Heart left ventricle (tissue), 16 donors: ENCODE data around the gene PINK1. TPM values are rescaled to one million over a fixed set of nuclear protein-coding genes. Genes with fewer than 3 reads are reported as not detected.
A peak's percentile ranks its signal among the peaks of the same experiment; 100 is the strongest.

Experiments
- ATAC-seq, 4 donors: fragments of 200-7000 bp; cut with Tn5 transposase; one replicate each; pipeline ENCODE4 v1.9.1; 2020 to 2022; ENCODE audit warnings: moderate library complexity in 4 of 4, mild to moderate bottlenecking in 3 of 4, moderate number of reproducible peaks in 1 of 4
- DNase-seq, 5 donors: peaks; one replicate each; pipeline ENCODE4 v3.0.0-alpha.2; 2020
- H3K27ac ChIP-seq, 12 donors: fragments of 200-600 bp; sonication (generic) in 4 of 12; one replicate each; pipeline versions ENCODE4 v1.5.0 to v1.8.0; 2016 to 2022; ENCODE audit warnings: mild to moderate bottlenecking in 2 of 12
- H3K27me3 ChIP-seq, 9 donors: fragments of 200-600 bp; sonication (generic) in 2 of 9; one replicate each; pipeline versions ENCODE4 v1.5.1 to v1.8.0; 2016 to 2022; ENCODE audit warnings: mild to moderate bottlenecking in 3 of 9
- H3K36me3 ChIP-seq, 9 donors: fragments of 200-600 bp; sonication (generic) in 2 of 9; one replicate each; pipeline versions ENCODE4 v1.5.0 to v1.8.0; 2018 to 2022; ENCODE audit warnings: mild to moderate bottlenecking in 2 of 9
- H3K4me1 ChIP-seq, 12 donors: fragments of 200-600 bp; sonication (generic) in 4 of 12; one replicate each; pipeline versions ENCODE4 v1.5.0 to v1.8.0; 2016 to 2022; ENCODE audit warnings: mild to moderate bottlenecking in 3 of 12
- H3K4me3 ChIP-seq, 12 donors: fragments of 200-600 bp; sonication (generic) in 4 of 12; one replicate each; pipeline versions ENCODE4 v1.5.0 to v1.8.0; 2017 to 2022; ENCODE audit warnings: mild to moderate bottlenecking in 9 of 12, moderate library complexity in 4 of 12
- H3K9me3 ChIP-seq, 12 donors: fragments of 200-600 bp; sonication (generic) in 4 of 12; one replicate each; pipeline versions ENCODE4 v1.5.0 to v1.8.0; 2016 to 2022; ENCODE audit warnings: mild to moderate bottlenecking in 1 of 12
- CTCF ChIP-seq, 12 donors: fragments of 200-600 bp; sonication (generic) in 4 of 12; IDR thresholded peaks; one replicate each; pipeline versions ENCODE4 v1.5.0 to v1.8.0; 2018 to 2022; ENCODE audit warnings: antibody characterized with exemption in 12 of 12, mild to moderate bottlenecking in 5 of 12
- POLR2A ChIP-seq, 2 donors: fragments of 450-650 bp; IDR thresholded peaks; one replicate each; pipeline ENCODE4 v1.6.1; 2017; ENCODE audit warnings: antibody characterized with exemption in 2 of 2, mild to moderate bottlenecking in 2 of 2, moderate library complexity in 2 of 2
- WGBS, 4 donors: extraction: QIAGEN DNeasy Blood & Tissue Kit in 2 of 4; methylation state at CpG; one replicate each; pipeline versions ENCODE4 v1.1.5 to v1.1.7; 2013 to 2018; 5-methylcytosine and 5-hydroxymethylcytosine counted together
- intact Hi-C, 10 donors: fragments of 100-400 bp; cut with DNase I; formaldehyde crosslinking; loops; one replicate each; pipeline versions ENCODE4 v1.11.1 to v1.14.2; 2022
- polyA plus RNA-seq, 2 donors: library from polyadenylated mRNA; stranded (reverse); fragments of 200-250 nt; gene quantifications; one replicate each; pipeline ENCODE4 v1.2.3, GENCODE V29; 2013
- total RNA-seq, 9 donors: library from RNA; depleted of rRNA in 2 of 9; stranded (reverse); fragments of >200 nt in 2 of 9; fragmentation: NEBNext Ultra II Directional in 3 of 9; extraction: Animal tissue kit (Norgen Biotek cat#: 25700) in 3 of 9; gene quantifications; one replicate each; pipeline versions ENCODE4 v1.1.0 to v1.2.4, GENCODE V29; 2016 to 2023
- donor health status: ischemic (EF 13 %, LVEDD 7.1; RV severe dilation, severe dysfunction).
- donor health status: healthy with polysubstance abuse.
- donor health status: DM: no; HTN: yes; CAD: no.
- donor health status: DM: no; HTN: no; CAD: no.
- donor health status: ischemic (EF 25% LVEDD 6.9; RV normal size, moderate dysfunction).
- donor health status: ischemic (EF 25% LVEDD 5.7; RV mildly dilated, moderate dysfunction).
- donor health status: healthy.
- donor health status: DM: yes; HTN: yes; CAD: no.
- donor health status: ischemic (EF 35%, LVEDD 5.7; RV mildly dilated, moderate dysfunction).
- donor health status: nonischemic (EF 11% LVEDD 7.7; RV severe dilation, severe dysfunction).
- donor health status: DM: yes; HTN: yes; CAD: no.
- donor health status: PGD.
- donor health status: ischemic (EF 29% LVEDD 5.4; RV normal size, mild dysfunction).
- donor health status: nonischemic (EF 23%, LVEDD 6.1; RV moderate dilation, normal function).

Gene PINK1
- total and polyA plus RNA-seq, 11 donors, result 147 to 418 (median 258) TPM

- 67 to 81% (median 75%) methylated on average over 10 of the region's 10 CpGs for WGBS, 4 donors
- Histone ChIP-seq H3K36me3 (peaks cover 0 to 14% (median 0%) of the 10 kb centered on the region in 9 donors), H3K9me3 (no peaks in the 10 kb centered on the region), H3K27ac (peak overlapping the region; percentile 78 to 95 (median 88)), H3K4me3 (peak overlapping the region in 10 of 12 donors; percentile 44 to 67 (median 54)), H3K27me3 (no peaks in the 10 kb centered on the region), H3K4me1 (peaks cover 0 to 34% (median 14%) of the 10 kb centered on the region in 12 donors)
- intact Hi-C loops, result loop anchor here in 1 of 10 donors (5.0 kb wide), 1 partner anchor 49 kb away; the partner anchor contains the start of gene SH2D5
- ATAC-seq (no peak), DNase-seq (peak in 1 of 5 donors; percentile 57)
- TF ChIP-seq CTCF (IDR thresholded peaks at IDR 0.05), result no peak
Measured at GRCh38 chr1:20683614-20684013, 50.4 kb downstream of the PINK1 start.

GRCh38 chr1:20684050-20684620, 50.9 kb downstream of the PINK1 start:
- DNase-seq, result peak in 1 of 5 donors; percentile 56
- Histone ChIP-seq H3K27me3 (no peaks in the 10 kb centered on the region), H3K36me3 (peaks cover 0 to 12% (median 0%) of the 10 kb centered on the region in 9 donors), H3K27ac (peak overlapping the region; percentile 78 to 95 (median 88)), H3K9me3 (no peaks in the 10 kb centered on the region), H3K4me3 (peak overlapping the region; percentile 12 to 67 (median 53)), H3K4me1 (peaks cover 0 to 34% (median 14%) of the 10 kb centered on the region in 12 donors)
- TF ChIP-seq CTCF (IDR thresholded peaks at IDR 0.05), result no peak
- TF ChIP-seq POLR2A (IDR thresholded peaks at IDR 0.05), result no peak
- 38 to 62% (median 54%) methylated on average over 12 to 13 of the region's 13 CpGs for WGBS, 4 donors
- intact Hi-C loops, result loop anchor here in 1 of 10 donors (5.0 kb wide), 1 partner anchor 48 kb away; the partner anchor contains the start of gene SH2D5
- peak in 2 of 4 donors; percentile 1 to 6 for ATAC-seq

GRCh38 chr1:20684651-20685050, 51.4 kb downstream of the PINK1 start:
- 59 to 76% (median 74%) methylated on average over 9 to 14 of the region's 14 CpGs for WGBS, 4 donors
- Histone ChIP-seq H3K36me3 (peaks cover 0 to 7% (median 0%) of the 10 kb centered on the region in 9 donors), H3K9me3 (no peaks in the 10 kb centered on the region), H3K4me3 (peak overlapping the region; percentile 12 to 67 (median 53)), H3K27me3 (no peaks in the 10 kb centered on the region), H3K4me1 (peaks cover 0 to 34% (median 14%) of the 10 kb centered on the region in 12 donors), H3K27ac (peak overlapping the region; percentile 78 to 95 (median 88))
- ATAC-seq, result peak in 2 of 4 donors; percentile 4 to 18
- TF ChIP-seq CTCF (IDR thresholded peaks at IDR 0.05), result no peak
- TF ChIP-seq POLR2A (IDR thresholded peaks at IDR 0.05), result no peak
- DNase-seq, result peak in 1 of 5 donors; percentile 51
- intact Hi-C loops, result loop anchor here in 1 of 10 donors (5.0 kb wide), 1 partner anchor 48 kb away; the partner anchor contains the start of gene SH2D5

GRCh38 chr1:20685099-20685662, 51.9 kb downstream of the PINK1 start:
- WGBS, 4 donors, result 42 to 54% (median 50%) methylated on average over 20 to 21 of the region's 21 CpGs
- intact Hi-C loops, result no loop called here
- peaks cover 0 to 34% (median 14%) of the 10 kb centered on the region in 12 donors for H3K4me1 ChIP-seq

More at GRCh38 chr1:20685099-20685662, 51.9 kb downstream of the PINK1 start:
- H3K36me3 ChIP-seq, result peaks cover 0 to 1% (median 0%) of the 10 kb centered on the region in 9 donors
- H3K9me3 ChIP-seq, result no peaks in the 10 kb centered on the region
- H3K4me3 ChIP-seq, result peak overlapping the region; percentile 12 to 67 (median 53)
- no peaks in the 10 kb centered on the region for H3K27me3 ChIP-seq
- peak; percentile 76 to 83 (median 78) for DNase-seq
- no peak for TF ChIP-seq CTCF (IDR thresholded peaks at IDR 0.05)
- peak in 1 of 2 donors; percentile 54 for TF ChIP-seq POLR2A (IDR thresholded peaks at IDR 0.05)
- peak; percentile 66 to 88 (median 77) for ATAC-seq
- peak overlapping the region; percentile 78 to 95 (median 88) for H3K27ac ChIP-seq
